Gastroesophageal sphincter (tissue), 4 donors: ENCODE measurements around the gene FAM216B. TPM values are rescaled to one million over a fixed set of nuclear protein-coding genes. Genes with fewer than 3 reads are reported as not detected.
"Not testable (repeated sequence)": the region's sequence is repeated elsewhere in the genome, so short reads cannot be mapped to it uniquely, and the experiment has no call there.

Experiments used
- ATAC-seq: fragments of 150-250 bp; one replicate; pipeline ENCODE4 v1.9.1; 2016; ENCODE audit warnings: mild to moderate bottlenecking, moderate library complexity
- H3K27ac ChIP-seq, 4 donors: fragments of 200-600 bp; sonication (generic) in 3 of 4; 1 replicate in 3 of 4; 2 replicates in 1 of 4; pipeline ENCODE4 v1.5.1; 2016 to 2019
- H3K27me3 ChIP-seq: fragments of 200-600 bp; sonication (generic); one replicate; pipeline ENCODE4 v1.5.1; 2019
- H3K36me3 ChIP-seq, 2 donors: fragments of 200-600 bp; sonication (generic); one replicate each; pipeline ENCODE4 v1.5.1; 2019; ENCODE audit warnings: control low read depth in 1 of 2
- H3K4me1 ChIP-seq, 3 donors: fragments of 200-600 bp; sonication (generic); 1 replicate in 2 of 3; 2 replicates in 1 of 3; pipeline ENCODE4 v1.5.1; 2016 to 2019; ENCODE audit warnings: control low read depth in 2 of 3
- H3K4me3 ChIP-seq, 2 donors: fragments of 200-600 bp; sonication (generic); one replicate each; pipeline ENCODE4 v1.5.1; 2019; ENCODE audit warnings: mild to moderate bottlenecking in 1 of 2, moderate library complexity in 1 of 2
- H3K9me3 ChIP-seq, 3 donors: fragments of 200-600 bp; sonication (generic); one replicate each; pipeline ENCODE4 v1.5.1; 2017 to 2019; ENCODE audit warnings: control low read depth in 2 of 3
- CTCF ChIP-seq, 4 experiments: fragments of 200-600 bp in 2 of 4; fragments of 450-650 bp in 2 of 4; sonication (generic) in 1 of 4; IDR thresholded peaks; one replicate each; pipeline ENCODE4 v1.5.1; 2017 to 2019; ENCODE audit warnings: antibody characterized with exemption in 4 of 4, mild to moderate bottlenecking in 2 of 4, moderate library complexity in 2 of 4
- EP300 ChIP-seq: sonication (generic); formaldehyde crosslinking; IDR thresholded peaks from one replicate; pipeline ENCODE4 v1.6.1; 2017; ENCODE audit warnings: antibody characterized with exemption, mild to moderate bottlenecking
- POLR2A ChIP-seq, 2 donors: fragments of 450-650 bp; IDR thresholded peaks; one replicate each; pipeline ENCODE4 v1.6.1; 2017; ENCODE audit warnings: antibody characterized with exemption in 2 of 2, mild to moderate bottlenecking in 2 of 2, moderate library complexity in 1 of 2
- POLR2AphosphoS5 ChIP-seq: sonication (generic); formaldehyde crosslinking; IDR thresholded peaks from one replicate; pipeline ENCODE4 v1.6.1; 2017; ENCODE audit warnings: antibody characterized with exemption
- WGBS, 2 donors: methylation state at CpG; one replicate each; pipeline ENCODE4 v1.1.5; 2018; ENCODE audit warnings: low coverage in 1 of 2; 5-methylcytosine and 5-hydroxymethylcytosine counted together
- total RNA-seq, 4 donors: library from RNA; depleted of rRNA; stranded (reverse); fragments of >200 nt; gene quantifications; one replicate each; pipeline ENCODE4 v1.1.0, GENCODE V29; 2016

FAM216B gene
- total RNA-seq, 4 donors from 2014 or later: not detected

- no peak for TF ChIP-seq POLR2AphosphoS5
- no peak for TF ChIP-seq CTCF (IDR thresholded peaks at IDR 0.05)
- no peak for TF ChIP-seq POLR2A (IDR thresholded peaks at IDR 0.05)
- TF ChIP-seq EP300: no peak
- ATAC-seq: no peak
- H3K27ac ChIP-seq: no peak overlapping the region
- no peak overlapping the region for H3K4me3 ChIP-seq
- 66 to 78% methylated on average over 2 of the region's 2 CpGs for WGBS, 2 donors
- no peaks in the 10 kb centered on the region for H3K4me1 ChIP-seq
- H3K9me3 ChIP-seq: no peaks in the 10 kb centered on the region
- H3K27me3 ChIP-seq: no peaks in the 10 kb centered on the region
- H3K36me3 ChIP-seq: no peaks in the 10 kb centered on the region
Measured at GRCh38 chr13:42762917-42763316, 18.5 kb upstream of the FAM216B start.

GRCh38 chr13:42766016-42766415 is 15.4 kb upstream of the FAM216B start:
- H3K36me3 ChIP-seq: no peaks in the 10 kb centered on the region
- H3K27ac ChIP-seq: no peak overlapping the region
- ATAC-seq: no peak
- no peak for TF ChIP-seq POLR2AphosphoS5
- no peak for TF ChIP-seq CTCF (IDR thresholded peaks at IDR 0.05)
- TF ChIP-seq EP300: no peak
- TF ChIP-seq POLR2A (IDR thresholded peaks at IDR 0.05): no peak
- H3K4me1 ChIP-seq: no peaks in the 10 kb centered on the region
- WGBS, 2 donors: 45 to 64% methylated on average over 1 of the region's 1 CpG
- H3K27me3 ChIP-seq: no peaks in the 10 kb centered on the region
- H3K9me3 ChIP-seq: no peaks in the 10 kb centered on the region
- no peak overlapping the region for H3K4me3 ChIP-seq

GRCh38 chr13:42769650-42770049 is 11.7 kb upstream of the FAM216B start:
- H3K9me3 ChIP-seq: no peaks in the 10 kb centered on the region
- ATAC-seq: no peak
- no peaks in the 10 kb centered on the region for H3K36me3 ChIP-seq
- H3K4me3 ChIP-seq: no peak overlapping the region
- H3K27ac ChIP-seq: no peak overlapping the region
- 92 to 93% methylated on average over 3 of the region's 3 CpGs for WGBS, 2 donors
- H3K4me1 ChIP-seq: no peaks in the 10 kb centered on the region
- no peaks in the 10 kb centered on the region for H3K27me3 ChIP-seq
- TF ChIP-seq POLR2A (IDR thresholded peaks at IDR 0.05): no peak
- no peak for TF ChIP-seq EP300

- H3K4me3 ChIP-seq, H3K27me3 ChIP-seq, H3K36me3 ChIP-seq, H3K9me3 ChIP-seq, ATAC-seq, H3K4me1 ChIP-seq, H3K27ac ChIP-seq: not testable (repeated sequence)
- WGBS, 2 donors: 68% methylated on average over 6 of the region's 6 CpGs; no CpG with 5 or more reads in 1 of the 2 donors
Measured at GRCh38 chr13:42776558-42776957, 4.8 kb upstream of the FAM216B start.

- TF ChIP-seq POLR2A (IDR thresholded peaks at IDR 0.05) (no peak), EP300 (no peak), POLR2AphosphoS5 (no peak), CTCF (IDR thresholded peaks at IDR 0.05) (no peak)
- Histone ChIP-seq H3K27ac (no peak overlapping the region), H3K4me1 (no peaks in the 10 kb centered on the region), H3K36me3 (no peaks in the 10 kb centered on the region), H3K4me3 (no peak overlapping the region), H3K9me3 (no peaks in the 10 kb centered on the region), H3K27me3 (no peaks in the 10 kb centered on the region)
- no peak for ATAC-seq
- 89 to 90% methylated on average over 5 of the region's 5 CpGs for WGBS, 2 donors
Measured at GRCh38 chr13:42777467-42777866, 3.9 kb upstream of the FAM216B start.

- TF ChIP-seq POLR2A (IDR thresholded peaks at IDR 0.05): no peak
- TF ChIP-seq POLR2AphosphoS5: no peak
- no peak for TF ChIP-seq EP300
- TF ChIP-seq CTCF (IDR thresholded peaks at IDR 0.05): no peak
- no peak for ATAC-seq
- WGBS, 2 donors: 83% methylated on average over 1 of the region's 1 CpG; no CpG with 5 or more reads in 1 of the 2 donors
- no peaks in the 10 kb centered on the region for H3K4me1 ChIP-seq
- H3K27me3 ChIP-seq: no peaks in the 10 kb centered on the region
- H3K4me3 ChIP-seq: no peak overlapping the region
- H3K9me3 ChIP-seq: no peaks in the 10 kb centered on the region
- no peaks in the 10 kb centered on the region for H3K36me3 ChIP-seq
- H3K27ac ChIP-seq: no peak overlapping the region
Measured at GRCh38 chr13:42780044-42780443, 1.3 kb upstream of the FAM216B start.
